AG09319 (cell line): ENCODE results near the gene RNF103.

ENCODE experiments used
- DNase-seq: peaks from one replicate; pipeline ENCODE4 v3.0.0-alpha.2; 2010; ENCODE audit warnings: low read depth; ENCODE audit errors: extremely low read depth
- CTCF ChIP-seq: IDR thresholded peaks from 2 replicates; pipeline ENCODE4 v1.5.1; 2011; ENCODE audit warnings: low read depth, mild to moderate bottlenecking, inconsistent platforms, low read length, moderate library complexity

RNF103 gene

GRCh38 chr2:86634352-86634751 is 10.7 kb upstream of the RNF103 start:
- DNase-seq: no peak
- TF ChIP-seq CTCF: no peak

GRCh38 chr2:86633155-86633651 is 9.5 kb upstream of the RNF103 start:
- no peak for DNase-seq
- no peak for TF ChIP-seq CTCF

GRCh38 chr2:86632672-86633071 is 9.0 kb upstream of the RNF103 start:
- no peak for DNase-seq
- no peak for TF ChIP-seq CTCF

GRCh38 chr2:86631846-86632485 is 8.3 kb upstream of the RNF103 start:
- DNase-seq: no peak
- TF ChIP-seq CTCF: no peak

DNA sequence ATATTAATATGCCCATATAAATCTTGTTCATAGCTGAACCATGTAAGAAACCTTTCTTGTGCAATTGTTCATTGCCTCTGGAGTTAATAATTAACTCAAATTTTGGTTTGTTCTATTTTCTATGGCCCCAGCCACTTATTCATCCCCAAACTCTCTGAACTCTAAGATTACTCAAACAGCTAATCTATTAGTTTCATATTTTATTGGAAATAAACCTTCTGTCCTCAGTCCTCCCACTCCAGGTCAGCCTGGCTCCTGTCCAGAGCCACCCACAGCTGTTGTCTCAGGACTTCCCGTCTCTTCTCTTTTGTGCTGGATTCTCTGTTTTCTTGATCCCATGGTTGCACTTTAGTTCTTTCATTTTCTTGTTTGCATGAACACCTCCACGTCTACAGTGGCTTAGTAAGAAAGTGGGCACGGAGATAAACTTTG is 4.4 kb upstream of the RNF103 start:
- TF ChIP-seq CTCF: no peak
- no peak for DNase-seq

- TF ChIP-seq CTCF: no peak
- DNase-seq: no peak
Observed at GRCh38 chr2:86627550-86627949, 3.9 kb upstream of the RNF103 start.

- TF ChIP-seq CTCF: no peak
Observed at GRCh38 chr2:86625096-86625495, 1.4 kb upstream of the RNF103 start.

More at GRCh38 chr2:86625096-86625495, 1.4 kb upstream of the RNF103 start:
- DNase-seq: no peak
